T1000 (cell line): ENCODE data around the gene ARHGAP15.

Experiments
- DNase-seq: peaks from one replicate; lab custom pipeline; 2025; ENCODE audit warnings: mixed read lengths; lab: John Stamatoyannopoulos, UW

Gene ARHGAP15

DNA sequence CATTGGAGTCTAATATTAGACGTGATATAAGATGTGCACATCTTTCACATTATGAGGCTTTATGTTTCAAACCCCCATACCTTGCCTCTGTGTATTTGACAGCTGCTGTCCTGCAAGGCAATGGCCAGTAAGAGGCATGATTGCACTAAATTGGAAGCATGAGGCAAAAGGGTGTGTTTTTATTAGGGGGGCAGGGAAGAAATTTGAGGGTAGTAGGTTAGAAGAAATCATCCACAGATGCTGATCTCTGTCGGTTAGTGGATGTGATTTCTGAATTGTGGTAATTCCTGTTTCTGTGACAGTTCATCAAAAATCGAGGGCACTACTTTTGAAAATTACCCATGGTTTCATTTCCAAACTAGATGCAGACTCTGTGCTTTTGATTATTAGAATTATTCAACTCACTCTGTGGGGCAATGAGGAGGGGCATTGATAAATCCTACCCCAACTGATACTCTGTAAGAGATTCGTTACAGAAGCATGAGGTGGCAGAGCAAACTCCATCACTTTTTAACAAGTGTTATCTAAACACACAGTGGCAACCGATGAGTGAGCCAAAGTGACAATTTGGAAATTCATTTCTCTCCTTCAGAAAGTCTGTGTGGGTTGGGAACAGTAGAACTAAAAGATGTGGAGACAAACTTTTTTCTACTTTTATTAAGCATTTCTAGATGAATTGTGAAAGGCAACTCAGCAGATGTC, 453.0 kb downstream of the ARHGAP15 start:
- no peak for DNase-seq

GRCh38 chr2:143584936-143585335, 455.7 kb downstream of the ARHGAP15 start:
- no peak for DNase-seq

DNA sequence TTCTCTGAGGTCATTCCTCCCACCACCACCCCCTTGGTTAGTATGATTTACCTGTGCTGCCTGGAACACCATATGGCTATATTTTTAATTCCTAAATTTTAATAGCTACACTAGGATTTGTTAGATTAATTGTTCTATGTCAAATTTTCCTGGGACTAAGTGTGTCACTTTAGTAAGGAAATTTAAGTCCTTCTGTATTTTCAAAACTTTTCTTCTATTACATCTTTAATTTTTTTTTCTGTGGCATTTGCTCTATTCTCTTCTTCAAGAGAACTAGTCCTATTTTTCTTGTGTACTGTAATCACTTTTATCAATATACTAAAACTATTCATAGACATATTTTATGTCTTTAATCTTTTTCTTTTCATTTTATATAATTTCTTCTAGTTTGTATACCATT, 456.9 kb downstream of the ARHGAP15 start:
- no peak for DNase-seq

- DNase-seq = no peak
These were observed 459.5 kb downstream of the ARHGAP15 start for GRCh38 chr2:143588746-143589145.

DNA sequence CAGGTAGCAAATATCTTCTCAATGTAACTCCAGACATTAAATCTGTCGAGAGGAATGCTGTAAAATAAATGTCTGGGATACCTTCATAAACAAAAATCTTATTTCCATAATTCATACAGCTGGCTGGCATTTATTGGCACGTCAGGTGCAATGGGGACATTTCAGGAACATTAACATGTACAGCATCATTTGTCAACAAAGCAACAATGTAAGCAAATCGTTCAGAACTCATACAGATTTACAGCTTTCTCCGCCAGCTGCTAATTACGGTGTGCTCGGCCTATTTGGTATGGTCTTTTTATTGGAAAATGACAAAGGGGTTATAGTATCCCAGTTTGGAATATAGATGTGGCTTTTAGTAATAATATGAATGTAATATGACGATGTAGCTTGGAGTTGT, 464.9 kb downstream of the ARHGAP15 start:
- no peak for DNase-seq

DNA sequence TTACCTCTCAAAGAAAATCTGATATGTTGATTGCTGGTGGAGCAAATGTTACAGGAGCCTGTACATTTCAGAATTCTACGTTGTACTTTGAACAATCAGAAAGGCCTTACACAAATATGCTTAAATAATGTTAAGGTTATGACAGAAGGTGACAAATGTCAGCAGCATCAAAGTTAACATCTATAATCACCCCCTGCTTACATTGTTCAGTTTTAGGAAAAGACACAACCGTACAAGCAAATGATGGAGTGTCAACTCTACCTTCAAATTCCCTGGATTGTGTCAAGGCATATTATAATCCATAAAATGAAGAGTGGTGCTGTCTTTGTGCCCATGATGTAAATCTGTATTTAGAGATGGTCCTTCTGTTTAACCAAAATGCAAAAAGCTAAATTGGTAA, 465.5 kb downstream of the ARHGAP15 start:
- no peak for DNase-seq

- DNase-seq = no peak
These were observed 470.9 kb downstream of the ARHGAP15 start for GRCh38 chr2:143600116-143600515.

- DNase-seq = no peak
These were observed 472.6 kb downstream of the ARHGAP15 start for GRCh38 chr2:143601828-143602227.

DNA sequence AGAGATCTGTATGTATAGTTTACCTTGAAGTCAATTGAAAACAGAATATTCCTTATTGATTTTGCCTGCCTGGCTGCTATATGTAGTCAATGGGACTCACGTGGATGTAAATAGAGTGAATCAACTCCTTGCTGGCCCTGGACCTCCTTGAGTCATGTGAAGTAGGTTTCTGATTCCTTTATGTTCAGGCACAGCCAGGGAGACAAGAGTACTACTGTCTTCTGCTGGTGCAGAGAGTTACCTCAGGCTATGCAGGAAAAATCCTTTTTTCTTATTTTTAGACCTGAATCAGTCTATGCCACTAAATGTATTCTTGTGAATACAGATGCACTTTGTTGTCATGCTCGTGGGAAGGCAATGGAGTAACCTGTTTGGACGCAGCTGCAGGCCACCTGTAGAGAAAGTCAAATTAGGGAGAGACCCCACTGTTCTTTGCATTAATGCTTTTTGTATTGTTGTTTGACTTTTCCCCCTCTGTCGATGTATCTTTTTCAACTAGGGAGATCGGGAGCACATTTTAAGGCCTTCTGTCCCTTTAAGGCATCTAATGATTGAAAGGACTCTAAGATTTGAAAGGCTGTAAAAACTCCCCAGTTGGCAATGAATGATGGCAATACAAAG, 473.9 kb downstream of the ARHGAP15 start:
- DNase-seq = no peak

DNA sequence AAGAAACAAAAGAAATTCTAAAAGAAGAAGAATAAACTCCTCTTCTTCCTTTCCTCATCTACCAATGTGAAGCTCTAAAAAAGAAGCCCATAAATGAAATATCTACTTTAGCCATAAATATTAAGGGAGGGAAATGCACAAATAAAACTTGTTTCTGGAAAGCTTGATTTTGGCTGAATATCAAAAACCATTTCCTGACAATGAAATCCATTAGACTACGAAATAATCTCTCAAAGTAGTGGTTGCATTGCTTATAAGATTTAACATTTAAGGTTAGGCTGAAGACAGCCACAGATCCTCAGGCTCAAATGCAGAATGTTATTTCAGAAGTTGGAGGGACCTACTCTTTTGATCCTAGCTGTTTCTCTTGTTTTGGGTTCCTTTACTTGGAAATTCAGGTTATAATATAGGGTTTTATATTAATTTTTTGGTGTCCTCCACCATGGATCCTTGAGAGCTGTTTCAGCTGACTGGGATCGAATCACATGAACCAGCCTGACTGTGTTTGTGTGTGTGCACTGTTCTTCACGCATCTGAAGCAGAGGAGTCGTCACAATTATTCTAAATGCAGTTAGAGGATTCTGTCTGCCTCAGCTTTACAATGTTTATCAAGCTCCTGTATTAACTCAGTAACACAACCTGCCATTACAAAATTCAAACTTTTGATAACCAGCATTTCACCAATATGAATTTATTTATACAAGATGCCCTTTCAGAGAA, 474.8 kb downstream of the ARHGAP15 start:
- no peak for DNase-seq

GRCh38 chr2:143604566-143604959, 475.3 kb downstream of the ARHGAP15 start:
- no peak for DNase-seq

DNA sequence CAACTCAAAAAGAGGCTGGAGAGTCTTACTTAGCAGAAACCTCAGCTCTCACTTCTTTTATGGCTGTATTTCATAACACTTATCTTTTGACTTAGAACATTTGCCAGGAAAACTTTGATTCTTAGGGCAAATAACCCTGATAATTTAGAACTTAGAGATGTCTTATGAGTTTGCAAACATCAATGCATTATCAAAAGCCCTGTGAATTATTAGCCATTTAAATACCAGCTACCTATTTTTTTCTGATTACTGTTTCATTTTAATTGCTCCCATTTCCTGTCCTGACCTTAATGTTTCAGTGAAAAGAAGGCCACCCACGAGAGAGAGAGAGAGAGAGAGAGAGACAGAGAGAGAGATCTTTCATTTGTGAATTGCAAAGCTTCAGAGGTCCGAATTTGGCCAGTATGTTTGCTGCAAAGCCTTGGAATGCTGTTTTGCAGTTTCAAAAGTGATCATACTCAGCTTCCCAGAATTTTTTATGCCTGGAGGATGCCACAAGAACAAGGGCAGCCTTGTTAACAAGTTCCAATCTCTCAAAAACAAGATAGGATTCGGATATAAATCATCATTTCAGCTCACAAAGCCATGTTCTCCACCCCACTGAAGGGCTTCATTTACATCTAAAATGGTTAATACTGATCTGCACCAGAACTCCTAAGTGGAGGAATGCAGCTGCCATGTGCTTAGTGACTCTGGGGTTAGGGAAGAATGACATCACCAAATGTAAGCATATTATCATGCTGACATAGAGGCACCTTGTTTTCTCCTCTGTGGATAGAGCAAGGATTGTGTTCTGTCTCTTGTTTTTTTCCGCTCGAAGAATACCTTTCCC, 478.2 kb downstream of the ARHGAP15 start:
- no peak for DNase-seq

GRCh38 chr2:143608063-143608423, 478.8 kb downstream of the ARHGAP15 start:
- DNase-seq = no peak

GRCh38 chr2:143608758-143609157, 479.5 kb downstream of the ARHGAP15 start:
- DNase-seq = no peak

GRCh38 chr2:143611336-143611735, 482.1 kb downstream of the ARHGAP15 start:
- no peak for DNase-seq

DNA sequence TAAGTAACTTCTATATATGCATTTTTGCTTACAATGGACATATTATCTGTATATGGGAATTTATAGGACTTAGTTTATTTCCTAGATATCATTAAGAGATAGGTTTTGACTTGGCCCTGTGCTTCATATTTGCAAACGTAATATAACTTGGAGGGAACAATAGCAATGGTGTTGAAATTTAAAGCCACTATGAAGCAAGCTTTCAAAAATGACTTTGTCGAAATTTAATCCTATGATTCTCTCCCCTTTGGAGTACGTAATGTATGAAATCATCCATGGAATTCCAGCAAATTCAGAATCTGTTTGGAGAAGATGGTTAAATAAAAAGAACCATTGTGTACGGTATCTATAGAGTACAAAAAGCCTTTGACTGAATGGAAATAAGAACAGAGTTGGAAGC, 486.3 kb downstream of the ARHGAP15 start:
- DNase-seq = no peak

- DNase-seq = no peak
These were observed 487.2 kb downstream of the ARHGAP15 start for GRCh38 chr2:143616452-143616851.

DNA sequence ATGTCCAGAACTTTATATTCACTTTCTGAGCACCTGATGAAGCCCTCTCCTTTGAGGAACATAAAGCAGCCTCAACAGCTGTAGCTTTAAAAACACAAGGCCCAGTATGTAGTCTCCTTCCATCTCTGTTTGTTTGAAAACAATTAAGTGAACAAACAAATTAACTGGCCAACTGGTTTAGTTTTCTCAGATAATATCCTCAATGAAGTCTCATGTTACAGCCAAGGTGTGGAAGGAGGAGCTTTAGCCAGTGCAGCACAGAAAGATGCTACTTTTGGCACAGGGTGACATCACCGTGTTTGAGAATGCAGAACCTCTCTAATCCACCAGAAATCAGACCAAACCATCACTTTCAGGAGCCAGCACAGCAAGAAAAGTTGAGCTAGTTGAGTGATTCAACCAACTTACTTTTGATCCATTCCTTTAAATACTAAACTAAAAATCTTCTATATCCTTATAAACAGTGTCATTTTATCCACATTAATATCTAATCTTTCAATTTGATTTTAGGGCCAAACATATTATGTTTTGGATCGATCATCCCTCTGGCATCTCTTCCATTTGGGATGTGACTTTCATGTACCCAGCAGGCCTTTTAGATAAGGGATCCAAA, 488.7 kb downstream of the ARHGAP15 start:
- DNase-seq = no peak

- DNase-seq = no peak
These were observed 492.9 kb downstream of the ARHGAP15 start for GRCh38 chr2:143622106-143622505.

- DNase-seq = no peak
These were observed 494.2 kb downstream of the ARHGAP15 start for GRCh38 chr2:143623231-143623908.

DNA sequence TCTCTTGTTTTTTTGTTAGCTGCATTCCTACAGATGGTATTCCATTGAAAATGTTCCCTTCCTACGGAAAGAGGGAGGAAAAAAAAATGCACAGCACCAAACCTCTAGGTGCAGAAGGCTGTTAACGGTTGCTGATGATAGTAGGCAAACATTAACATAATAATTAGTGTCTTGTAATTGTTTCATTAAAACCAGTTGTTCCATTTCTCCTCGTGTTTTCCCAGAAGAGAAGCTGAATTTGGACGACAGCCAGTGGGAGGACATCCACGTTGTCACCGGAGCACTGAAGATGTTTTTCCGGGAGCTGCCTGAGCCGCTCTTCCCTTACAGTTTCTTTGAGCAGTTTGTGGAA, 494.7 kb downstream of the ARHGAP15 start:
- no peak for DNase-seq

- peak; percentile 24 for DNase-seq
These were observed 500.1 kb downstream of the ARHGAP15 start for GRCh38 chr2:143629340-143629739.
